Measurements from ENCODE around the gene PFKFB4.

- no peak for TF ChIP-seq CTCF (IDR thresholded peaks at IDR 0.05)
- no peak for TF ChIP-seq POLR2A (IDR thresholded peaks at IDR 0.05)
Observed at GRCh38 chr3:48535578-48535977, 21.0 kb downstream of the PFKFB4 start.
